Stimulated activated naive CD4-positive, alpha-beta T cell (primary cell): ENCODE data around the gene PDE9A.

Experiments used
- DNase-seq, 6 experiments: peaks; one replicate each; lab custom pipeline; 2025; lab: John Stamatoyannopoulos, UW

PDE9A gene

DNA sequence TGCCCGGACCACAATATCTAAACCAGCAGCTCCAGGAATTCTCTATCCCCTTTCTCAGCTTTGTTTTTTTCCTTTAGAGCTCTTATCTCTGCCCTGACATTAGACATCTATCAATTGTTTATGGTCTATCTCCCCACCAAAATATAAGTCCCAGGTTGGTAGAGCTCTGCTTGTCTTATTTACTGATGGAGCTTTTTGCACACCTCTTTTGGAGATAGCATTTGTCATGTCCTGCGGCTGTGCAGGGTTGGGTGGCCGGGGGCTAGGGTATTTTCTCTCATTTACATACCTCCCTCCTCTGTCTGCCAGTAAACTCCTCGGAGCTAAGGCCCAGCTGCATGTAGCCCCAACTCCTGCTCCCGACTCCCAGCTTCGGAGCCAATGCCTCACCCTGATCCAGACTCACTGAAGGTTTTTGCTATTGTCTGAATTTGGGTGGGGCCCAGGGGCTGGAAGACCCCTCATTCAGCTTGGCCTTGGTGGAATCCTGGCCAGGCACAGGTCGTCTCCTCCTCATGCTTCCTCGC lies 11.1 kb upstream of the PDE9A start:
- no peak for DNase-seq

DNA sequence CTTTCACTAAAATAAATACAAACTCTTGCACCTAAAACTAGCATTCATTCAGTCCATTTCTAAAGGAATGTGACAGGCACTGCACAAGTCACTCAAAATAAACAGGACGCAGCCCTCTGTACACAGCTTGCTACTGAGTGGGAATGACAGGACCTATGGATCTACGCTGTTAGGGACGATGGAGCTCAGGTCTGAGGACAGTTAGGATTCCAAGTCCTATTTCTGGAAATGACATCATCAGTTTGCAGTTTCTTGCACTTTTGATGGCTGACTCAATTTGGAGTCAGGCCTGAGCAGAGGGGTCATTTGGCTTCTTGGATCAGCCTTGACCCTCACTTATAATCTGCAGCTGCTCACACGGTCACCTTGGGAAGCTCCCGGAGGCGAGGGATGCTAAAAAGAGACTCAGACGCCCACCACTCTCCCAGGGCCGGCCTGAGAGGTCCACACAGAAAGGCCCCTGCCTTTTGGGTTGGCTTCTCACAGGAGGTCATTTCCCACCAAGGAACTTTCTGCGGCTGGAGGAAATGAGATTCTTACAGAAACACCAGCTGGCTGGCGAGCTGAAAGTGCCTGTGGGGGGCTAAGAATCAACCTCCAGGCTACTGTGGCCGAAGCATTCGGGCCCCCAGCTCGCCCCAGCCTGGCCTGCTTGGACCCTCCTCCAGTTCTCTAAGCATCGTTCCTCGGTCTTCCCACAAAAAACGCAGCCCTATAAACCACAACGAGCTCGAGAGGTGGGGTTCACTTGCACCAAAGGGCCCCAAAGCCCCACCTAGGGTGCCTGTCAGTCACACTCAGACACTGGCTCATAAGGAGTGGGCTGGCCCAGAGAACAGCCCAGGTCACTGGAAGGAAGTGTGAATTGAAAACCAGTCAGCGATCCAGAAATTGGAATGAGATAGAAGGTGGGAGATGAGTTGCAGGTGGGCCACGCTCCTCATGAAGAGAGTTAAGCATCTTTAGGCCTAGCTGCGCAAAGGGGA lies 8.9 kb upstream of the PDE9A start:
- DNase-seq, result no peak

DNA sequence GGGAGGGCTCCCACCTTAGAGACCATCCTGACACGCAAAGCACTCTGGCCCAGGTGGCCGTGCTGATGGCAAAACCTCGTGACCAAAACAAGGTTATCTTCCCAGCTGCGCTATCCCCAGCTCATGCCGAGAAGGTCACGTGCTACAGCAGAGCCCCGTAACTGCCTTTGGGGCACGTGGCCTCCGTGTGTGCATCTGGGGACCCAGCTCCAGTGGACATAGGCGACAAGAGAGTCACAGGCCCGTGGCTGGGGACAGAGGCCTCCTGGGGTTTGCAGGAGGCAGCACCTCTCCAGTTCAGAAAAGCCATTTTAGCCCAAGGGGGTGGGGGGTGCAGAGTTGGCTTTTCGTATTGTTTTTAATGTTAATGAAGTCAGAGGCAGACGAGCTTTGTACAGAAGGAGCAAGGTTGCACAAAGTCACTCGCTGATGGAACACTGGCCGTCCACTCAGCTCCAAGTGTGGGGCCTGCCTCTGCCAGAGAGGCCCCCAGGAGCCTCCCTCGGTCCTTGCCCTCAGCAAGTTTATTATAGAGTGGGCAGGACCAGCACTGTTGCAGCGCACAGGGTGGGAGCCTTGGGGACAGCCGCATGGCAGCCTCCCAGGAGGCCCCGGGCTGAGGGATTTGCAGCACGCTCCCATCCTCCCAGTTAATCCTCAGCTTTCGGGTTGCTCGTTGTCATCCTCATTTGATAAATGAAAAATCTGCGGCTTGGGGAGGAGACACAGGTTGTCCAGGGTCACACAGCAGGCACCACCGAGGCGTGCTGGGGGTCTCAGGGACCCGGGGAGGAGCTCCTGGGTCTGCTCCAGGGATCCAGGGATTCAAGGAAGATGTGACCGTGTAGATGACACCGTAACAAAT lies 8.0 kb upstream of the PDE9A start:
- DNase-seq, result no peak

DNA sequence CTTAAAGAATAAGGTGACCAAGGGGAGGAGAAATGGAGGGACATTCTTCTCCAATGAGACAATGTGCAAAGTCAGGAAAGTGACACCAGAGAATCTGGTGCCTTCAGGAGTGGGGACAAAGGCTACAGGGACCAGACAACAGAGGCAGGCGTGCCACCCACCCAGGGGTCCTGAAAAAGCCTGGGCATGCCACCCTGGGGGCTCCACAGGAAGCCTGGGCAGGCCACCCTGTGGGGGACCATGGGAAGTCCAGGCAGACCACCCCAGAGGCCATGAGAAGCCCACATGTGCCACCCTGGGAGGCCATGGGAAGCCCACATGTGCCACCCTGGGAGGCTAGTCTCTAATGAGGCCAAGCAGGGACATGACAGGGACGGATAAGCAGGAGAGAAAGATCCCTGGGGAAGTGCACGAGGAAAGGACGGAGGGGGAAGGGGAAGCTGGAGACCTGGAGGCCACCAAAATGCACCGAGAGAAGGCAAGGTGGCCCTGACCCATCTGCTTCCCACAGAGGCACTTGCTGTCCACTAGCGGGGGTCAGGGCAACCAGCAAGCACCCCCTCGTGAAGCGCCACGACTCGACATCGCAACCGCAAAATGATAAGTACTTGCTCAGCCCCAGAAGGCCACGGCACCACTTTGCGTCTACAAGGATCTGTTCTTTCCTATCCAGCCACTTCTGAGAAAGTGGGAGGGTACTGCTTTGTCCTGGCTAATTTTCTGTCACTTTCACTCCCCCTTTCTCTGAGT lies 7.2 kb upstream of the PDE9A start:
- DNase-seq, result no peak

DNA sequence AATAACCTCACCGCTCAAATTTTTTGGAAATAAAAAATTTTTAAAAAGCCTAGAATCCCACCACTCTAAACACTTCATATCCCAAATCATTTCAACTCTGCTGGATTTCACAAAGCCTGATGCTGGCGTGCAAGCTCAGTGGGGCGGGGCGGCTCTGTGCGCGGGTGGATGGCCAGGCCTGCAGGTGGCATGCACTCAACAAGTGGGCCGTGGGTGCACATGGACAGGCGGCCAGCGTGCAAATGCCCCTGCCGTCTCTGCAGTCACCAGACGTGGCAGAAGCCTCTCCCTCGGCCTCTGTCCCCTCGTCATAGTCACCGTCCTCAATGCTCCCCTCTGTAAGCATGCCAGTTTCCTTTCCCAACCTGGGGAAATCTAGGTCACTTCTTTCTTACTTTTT lies 6.6 kb upstream of the PDE9A start:
- DNase-seq, result no peak

DNA sequence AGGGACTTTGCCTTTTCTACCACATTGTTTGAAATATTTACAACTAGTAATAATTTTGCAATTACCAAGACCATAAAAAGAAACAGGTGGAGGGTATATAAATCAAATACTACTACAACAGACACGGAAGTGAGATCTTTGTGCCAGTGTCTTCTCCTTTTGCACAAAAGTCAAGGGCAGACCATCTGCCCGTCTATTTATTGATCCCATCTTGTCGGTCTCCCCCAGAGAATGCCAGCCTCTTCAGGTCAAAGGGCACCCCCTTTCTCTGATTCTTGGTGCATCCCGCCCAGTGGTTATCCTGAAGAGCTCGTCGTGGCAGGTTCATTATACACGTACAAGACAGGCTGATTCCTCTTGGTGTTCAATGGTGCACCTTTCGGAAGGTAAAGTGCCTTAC lies 4.8 kb upstream of the PDE9A start:
- no peak for DNase-seq

DNA sequence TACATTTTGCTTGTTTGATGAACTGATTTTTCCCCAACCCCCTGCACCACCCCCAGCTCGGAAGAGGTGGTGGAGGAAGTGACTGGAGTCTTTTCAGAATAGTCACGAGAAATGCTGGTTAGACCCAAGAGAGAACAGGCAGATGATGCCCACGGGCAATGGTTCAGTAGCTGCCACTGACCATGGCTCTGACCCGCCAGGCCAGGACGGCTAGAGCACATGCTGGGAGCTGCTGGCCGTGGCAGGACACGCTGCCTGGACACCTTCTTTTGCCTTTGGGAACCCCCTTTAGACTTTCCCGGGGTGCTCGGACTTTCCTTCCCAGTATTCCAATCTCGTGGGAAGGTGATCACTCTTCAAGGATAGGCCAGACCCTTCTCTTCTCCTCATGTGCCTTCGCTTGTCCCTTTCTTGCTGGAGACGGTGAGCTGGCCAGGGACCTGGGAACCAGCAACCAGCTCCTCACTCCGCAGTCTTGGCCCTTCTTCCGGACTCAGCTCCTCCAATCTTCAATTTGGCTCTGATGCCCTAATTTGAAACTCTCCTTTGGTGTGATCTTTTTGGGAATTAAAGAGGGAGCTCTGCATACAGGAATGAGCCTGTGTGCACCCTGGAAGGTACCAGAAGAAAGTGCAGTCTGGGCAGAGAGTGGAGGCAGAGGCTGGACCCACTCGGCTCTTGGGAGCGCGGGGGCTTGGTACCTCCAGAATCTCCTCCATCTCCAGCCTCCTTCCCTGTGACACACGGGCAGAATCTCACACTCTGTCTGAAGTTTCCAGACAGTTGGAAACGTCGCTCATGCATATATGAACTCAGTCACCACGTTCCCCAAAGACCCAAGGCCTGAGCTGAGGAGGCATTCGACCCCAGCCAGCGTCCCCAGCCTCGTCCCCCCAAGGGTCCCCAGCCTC lies 4.0 kb upstream of the PDE9A start:
- no peak for DNase-seq

DNA sequence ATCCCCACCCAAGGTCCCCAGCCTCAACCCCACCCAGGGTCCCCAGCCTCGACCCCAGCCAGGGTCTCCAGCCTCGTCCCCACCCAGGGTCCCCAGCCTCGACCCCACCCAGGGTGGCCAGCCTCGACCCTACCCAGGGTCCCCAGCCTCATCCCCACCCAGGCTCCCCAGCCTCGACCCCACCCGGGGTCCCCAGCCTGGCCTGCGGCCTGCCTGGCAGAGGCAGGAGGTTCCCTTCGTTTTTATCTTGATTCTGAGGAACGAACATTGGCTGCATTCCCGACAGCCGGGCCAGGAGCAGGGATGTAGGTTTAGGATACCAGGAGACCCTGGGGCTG lies 3.4 kb upstream of the PDE9A start:
- DNase-seq, result no peak

DNA sequence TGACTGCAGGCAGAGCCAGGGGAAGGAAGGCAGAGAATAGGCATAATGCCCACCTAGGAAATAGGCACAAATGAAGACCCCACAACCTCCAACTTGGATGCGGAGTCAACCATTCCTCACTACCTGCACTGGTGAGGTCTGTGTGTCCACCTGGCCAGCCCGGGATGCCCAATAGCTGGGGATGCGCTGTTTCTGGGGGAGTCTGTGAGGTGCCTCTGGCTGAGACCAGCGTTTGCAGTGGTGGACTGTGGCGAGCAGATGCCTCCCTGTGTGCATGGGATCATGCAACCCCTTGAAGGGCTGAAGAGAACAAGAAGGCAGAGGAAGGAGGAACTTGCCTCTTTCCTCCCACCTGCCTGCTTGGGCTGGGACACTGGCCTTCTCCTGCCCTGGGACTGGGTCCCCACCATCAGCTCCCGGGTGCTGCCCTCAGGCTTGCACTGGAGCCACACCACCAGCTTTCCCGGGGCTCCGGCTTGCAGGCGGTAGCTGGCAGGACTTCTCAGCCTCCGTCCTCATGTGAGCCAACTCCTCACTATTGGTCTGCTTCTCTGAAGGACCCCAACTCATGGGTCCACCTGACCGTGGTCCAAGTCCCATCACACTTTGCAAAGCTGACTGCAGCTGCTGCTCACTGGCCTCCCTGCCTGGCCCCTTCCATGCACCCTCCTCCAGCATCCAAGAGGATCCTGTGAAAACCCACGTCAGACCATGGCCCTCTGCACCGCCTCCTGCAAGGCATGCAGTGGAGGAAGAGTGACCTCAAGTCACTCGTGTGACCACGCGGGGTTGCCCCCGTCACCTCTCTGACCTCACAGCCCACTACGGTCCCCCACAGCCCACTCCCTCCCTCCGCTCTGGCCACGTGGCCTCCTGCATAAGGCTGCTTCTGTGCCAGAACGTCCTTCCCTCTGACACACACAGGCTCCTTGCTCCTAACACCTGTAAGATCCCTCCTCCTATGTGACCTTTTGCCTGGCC lies 2.7 kb upstream of the PDE9A start:
- no peak for DNase-seq

DNA sequence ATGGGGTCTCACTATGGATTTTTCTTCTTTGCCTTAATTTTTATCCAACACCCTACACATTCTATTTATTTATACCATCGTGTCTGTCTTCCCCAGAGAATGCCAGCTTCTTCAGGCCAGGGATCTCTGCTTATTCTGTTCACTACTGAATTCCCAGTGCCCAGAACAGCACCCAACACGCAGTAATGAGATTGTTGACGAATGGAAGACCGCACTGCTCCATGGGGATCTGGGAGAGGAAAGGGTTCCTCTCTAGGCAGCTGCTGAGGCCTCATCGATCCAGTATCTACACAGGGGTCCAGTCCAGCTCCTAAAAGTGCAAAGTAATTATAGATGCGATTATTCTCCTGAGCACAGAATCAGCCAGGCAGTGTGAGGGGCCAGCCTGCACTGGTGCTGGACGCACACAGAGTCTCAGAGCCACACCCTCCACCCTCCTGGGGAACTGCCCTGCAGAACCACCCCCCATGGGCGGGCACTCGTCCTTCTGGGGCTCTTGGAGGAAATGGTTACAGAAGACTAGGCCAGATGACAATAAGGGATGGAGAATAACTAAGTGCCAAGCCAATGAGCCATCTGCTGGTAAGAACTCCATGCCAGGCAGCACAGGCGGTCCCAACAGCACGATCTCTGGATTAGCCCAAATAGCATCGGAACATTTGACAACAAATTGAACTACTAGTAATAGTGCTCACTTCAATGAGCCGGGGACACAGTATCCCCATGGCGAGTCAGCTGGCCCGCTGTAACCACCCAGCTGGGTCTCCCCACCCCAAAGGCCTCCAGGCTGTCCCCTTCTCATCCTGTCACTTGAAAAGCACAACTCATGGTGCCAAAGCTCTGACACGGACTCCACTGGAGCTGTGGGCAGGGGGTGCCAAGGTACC lies 1.7 kb upstream of the PDE9A start:
- DNase-seq, result no peak

DNA sequence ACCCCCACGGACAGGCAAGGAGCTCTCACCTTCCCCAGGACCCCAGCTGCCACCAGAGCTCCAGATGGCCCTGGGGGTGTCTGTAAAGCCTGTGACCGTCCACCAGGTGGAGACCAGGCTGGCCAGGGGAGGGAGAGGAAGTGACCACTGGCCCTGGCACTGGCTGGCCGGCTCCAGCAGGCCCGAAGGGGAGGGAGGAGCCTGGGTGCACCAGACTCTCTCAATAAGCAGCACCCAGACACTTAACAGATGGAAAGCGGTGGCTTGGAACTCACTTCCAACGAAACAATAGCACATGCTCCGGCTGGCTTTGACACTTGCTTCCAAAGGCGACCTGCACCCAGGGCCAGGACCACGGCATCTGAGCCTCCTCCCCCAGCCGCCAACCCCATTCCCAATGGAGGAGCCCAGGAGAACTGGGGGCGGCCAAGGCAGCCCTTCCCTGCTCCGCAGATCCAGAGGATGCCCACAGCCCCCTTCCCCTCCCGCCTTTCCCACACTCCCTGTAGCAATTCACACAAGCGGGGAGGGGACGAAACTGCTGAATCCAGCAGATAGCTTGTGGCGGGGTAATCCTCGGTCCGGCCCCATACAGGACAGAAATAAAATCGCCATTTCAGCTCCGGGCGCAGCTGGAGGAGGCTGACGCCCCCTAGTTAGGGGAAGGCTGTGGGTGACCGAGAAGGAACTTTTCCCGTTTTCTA lies 742 bp upstream of the PDE9A start:
- peak in 1 of 6 experiments; percentile 7 for DNase-seq

DNA sequence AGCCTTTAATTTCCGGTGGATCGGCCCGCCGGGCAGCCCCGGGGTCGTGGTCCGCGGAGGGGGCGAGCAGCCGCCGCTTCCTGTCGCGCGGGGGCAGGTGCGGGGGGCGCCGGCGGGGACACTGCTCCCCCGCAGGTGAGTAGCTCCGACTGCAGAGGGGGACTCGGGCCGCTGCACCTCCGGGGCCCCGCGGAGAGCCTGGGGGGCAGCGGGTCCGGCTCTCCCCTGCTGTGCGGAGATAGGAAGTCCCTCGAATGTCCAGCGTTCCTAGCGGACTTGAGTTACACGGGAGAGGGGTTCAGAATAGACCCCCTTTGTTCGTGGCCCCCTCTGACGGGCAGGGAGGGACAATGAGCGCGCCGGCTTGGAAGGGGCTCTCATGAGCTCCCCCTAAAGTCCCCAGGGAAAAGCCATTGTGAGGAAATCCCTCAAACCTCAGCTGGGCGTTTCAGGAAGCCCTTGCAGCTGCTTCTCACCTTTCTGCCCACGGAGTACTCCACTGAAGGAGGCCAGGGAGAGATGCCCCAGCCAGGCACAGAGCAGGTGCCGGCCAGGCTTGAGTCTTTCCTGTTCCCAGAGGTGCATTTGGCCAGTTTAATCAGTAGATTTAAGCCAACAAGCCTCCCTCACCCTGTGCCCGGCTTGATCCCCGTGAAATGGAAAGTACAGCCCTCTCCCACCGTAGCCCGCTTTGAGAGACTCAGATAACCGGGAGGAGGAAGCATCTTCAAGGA lies 925 bp downstream of the PDE9A start:
- DNase-seq, result peak in 3 of 6 experiments; percentile 31 to 54 (median 36)

DNA sequence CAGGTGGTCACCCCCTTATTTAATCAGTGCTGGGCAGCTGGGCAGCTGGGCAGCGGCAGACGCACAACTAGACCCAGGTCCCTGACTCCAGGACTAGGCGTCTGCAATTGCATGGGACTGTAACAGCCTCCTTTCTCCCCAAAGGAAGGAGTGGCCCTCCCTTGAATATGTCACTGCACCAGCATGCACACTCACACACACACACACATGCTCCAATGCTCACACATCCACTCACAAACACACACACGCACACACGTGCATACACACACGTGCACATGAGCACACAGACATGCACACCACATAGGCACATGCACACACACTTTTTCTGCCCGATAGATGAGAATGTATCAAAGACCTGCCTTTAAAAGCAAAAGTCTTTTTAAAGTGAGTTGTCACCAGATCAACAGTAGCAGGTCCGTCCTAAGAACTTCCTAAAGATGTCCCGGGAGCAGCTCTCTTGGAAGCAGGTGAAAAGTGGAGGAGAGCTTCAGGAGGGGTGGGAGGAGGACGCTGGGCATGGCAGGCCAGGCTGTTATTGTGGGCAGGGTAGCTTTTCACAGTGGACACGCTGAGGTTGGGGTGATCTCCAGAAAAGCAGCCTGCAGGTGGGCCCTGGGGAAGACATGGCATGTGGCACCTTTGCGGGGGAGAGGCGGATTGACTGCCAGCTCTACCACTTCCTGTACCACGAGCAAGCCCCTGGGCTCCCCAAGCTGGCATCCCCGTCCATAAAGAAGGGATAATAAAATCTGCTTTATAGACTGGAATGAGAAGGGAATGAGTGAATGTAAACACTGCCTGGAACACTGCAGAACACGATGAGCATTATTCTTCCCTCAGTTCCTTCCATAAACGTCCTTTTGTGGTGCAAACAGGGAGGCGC lies 1.7 kb downstream of the PDE9A start:
- DNase-seq, result peak in 2 of 6 experiments; percentile 19 to 29

DNA sequence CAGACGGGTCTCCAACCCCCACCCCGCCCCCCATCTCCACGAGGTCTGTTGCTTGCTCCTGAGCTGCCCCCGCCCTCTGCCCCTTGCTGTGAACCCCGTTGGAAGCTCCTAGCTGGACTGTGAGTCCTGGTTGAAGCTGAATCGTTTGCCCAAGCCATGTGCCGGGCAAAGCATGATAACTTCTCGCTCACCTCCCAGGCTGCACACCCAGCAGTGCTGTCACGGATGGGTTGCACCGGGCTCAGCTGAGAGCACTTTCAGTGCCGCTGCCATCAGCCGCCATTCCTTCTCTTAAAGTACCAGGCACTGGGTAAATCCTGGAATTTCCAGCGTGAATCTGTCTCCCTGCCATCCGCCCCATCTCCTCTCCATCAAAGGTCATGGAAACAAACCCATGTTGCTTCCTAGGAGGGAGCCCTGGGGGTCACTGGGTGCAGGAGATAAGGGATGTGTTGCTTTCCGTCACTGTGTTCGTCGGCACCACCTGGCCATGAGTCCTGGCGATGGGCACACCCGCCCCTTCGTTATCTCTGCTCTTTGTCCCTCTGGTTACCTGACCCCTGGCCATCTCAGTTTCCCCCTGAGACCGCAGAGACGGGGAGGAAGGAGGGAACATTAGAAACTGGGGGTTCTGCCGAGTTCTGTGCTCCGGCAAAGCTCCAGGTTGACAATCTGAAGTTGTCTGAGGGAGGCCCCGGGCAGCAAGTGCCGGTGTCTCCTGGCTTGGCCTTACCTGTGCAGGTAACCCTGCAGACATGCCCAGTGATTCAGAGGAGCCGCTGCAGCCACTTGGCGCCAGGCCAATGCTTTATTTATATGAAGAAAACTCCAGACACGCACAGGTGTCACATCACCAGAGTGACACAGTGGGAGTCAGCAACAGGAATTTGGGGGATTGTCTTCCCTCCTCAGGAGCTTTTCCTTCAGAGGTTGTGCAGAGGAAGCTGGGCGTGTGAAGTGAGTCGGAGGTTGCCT lies 2.7 kb downstream of the PDE9A start:
- DNase-seq, result no peak

DNA sequence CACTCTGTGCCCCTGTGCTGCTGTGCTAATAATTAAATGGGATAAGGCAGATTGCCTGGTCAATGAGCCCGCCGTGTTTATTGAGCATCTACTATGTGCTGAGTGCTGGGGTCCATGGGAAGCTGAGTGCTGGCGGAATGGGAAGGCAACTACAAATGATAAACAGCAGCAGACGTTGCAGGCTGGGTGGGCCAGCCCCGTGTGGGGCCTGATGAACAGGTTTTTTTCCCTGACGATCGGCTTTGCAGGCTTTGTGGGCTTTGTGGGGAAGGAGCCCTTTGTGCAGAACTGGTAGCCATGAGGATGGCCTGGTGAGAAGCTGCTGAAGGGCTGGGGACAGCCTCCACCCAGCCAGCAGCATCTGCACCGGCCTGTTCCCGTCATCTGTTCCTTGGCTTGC lies 3.5 kb downstream of the PDE9A start:
- DNase-seq, result no peak
